Measurements from ENCODE around the gene ATP2B1.

The ATP2B1 gene

DNA sequence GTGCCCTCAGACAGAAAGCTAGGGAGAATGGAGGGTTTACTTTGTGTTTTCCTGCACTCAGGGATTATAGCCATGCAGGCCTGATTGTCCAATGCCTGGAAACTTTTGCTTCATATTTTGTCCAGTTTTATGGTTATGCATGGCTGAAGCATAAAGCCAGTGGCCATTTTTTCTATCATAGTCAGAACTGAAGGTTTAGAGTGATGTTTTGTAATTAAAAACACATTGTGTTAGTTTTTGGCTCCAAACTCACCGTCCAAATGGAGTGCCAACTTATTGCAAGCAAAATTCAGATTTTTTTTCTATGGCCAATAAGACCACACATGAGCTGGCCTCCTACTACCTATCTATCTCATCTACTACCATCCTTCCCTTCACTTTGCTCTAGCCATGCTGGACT, 40.2 kb upstream of the ATP2B1 start:
- H3K9me3 ChIP-seq (ENCODE audit: insufficient read depth, low read length): no peaks in the 10 kb centered on the region
- no peaks in the 10 kb centered on the region for H3K27me3 ChIP-seq (ENCODE audit: insufficient read depth, insufficient read length)
- no peak overlapping the region for H3K9ac ChIP-seq (ENCODE audit: insufficient read length, low read depth)
- no peak for TF ChIP-seq YY1 (IDR thresholded peaks at IDR 0.05; ENCODE audit: insufficient read depth, insufficient read length)
- no peak for TF ChIP-seq ZNF274 (IDR thresholded peaks at IDR 0.05; ENCODE audit: low read depth, low read length)
- TF ChIP-seq SUZ12 (IDR thresholded peaks at IDR 0.05; ENCODE audit: extremely low read depth, insufficient read depth, insufficient read length): no peak
- H3K4me1 ChIP-seq (ENCODE audit: insufficient read depth, insufficient read length): no peaks in the 10 kb centered on the region
- H3K36me3 ChIP-seq (ENCODE audit: insufficient read depth, insufficient read length, low read length): no peaks in the 10 kb centered on the region
- H3K4me3 ChIP-seq (ENCODE audit: insufficient read length, low read depth): no peak overlapping the region
- no peak for DNase-seq (ENCODE audit: low read depth, low spot score)

DNA sequence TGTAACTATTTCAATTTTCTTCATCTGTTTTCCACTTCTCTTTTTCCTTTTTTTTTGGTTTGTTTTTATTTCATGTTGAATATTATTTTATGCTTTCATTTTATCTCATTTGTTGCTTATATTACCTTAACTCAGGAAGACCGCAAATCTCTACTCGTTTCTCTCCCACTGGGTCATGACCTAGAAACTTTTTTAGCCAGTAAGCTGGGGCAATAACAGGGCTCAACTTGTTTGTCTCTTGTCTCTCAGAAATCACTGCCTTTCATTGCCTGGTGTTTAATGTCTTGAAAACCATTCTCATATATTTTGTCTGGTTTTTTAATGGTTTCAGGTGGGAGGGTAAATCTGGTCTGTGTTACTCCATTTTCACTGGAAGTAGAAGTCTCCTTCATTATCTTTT, 36.6 kb upstream of the ATP2B1 start:
- DNase-seq (ENCODE audit: low read depth, low spot score): no peak
- H3K36me3 ChIP-seq (ENCODE audit: insufficient read depth, insufficient read length, low read length): no peaks in the 10 kb centered on the region
- TF ChIP-seq ZNF274 (IDR thresholded peaks at IDR 0.05; ENCODE audit: low read depth, low read length) (no peak), YY1 (IDR thresholded peaks at IDR 0.05; ENCODE audit: insufficient read depth, insufficient read length) (no peak), SUZ12 (IDR thresholded peaks at IDR 0.05; ENCODE audit: extremely low read depth, insufficient read depth, insufficient read length) (no peak)
- no peaks in the 10 kb centered on the region for H3K27me3 ChIP-seq (ENCODE audit: insufficient read depth, insufficient read length)
- no peaks in the 10 kb centered on the region for H3K4me1 ChIP-seq (ENCODE audit: insufficient read depth, insufficient read length)
- no peak overlapping the region for H3K9ac ChIP-seq (ENCODE audit: insufficient read length, low read depth)
- H3K4me3 ChIP-seq (ENCODE audit: insufficient read length, low read depth): no peak overlapping the region
- H3K9me3 ChIP-seq (ENCODE audit: insufficient read depth, low read length): peaks cover 13% of the 10 kb centered on the region; the same call in 1 of the 2 replicates

DNA sequence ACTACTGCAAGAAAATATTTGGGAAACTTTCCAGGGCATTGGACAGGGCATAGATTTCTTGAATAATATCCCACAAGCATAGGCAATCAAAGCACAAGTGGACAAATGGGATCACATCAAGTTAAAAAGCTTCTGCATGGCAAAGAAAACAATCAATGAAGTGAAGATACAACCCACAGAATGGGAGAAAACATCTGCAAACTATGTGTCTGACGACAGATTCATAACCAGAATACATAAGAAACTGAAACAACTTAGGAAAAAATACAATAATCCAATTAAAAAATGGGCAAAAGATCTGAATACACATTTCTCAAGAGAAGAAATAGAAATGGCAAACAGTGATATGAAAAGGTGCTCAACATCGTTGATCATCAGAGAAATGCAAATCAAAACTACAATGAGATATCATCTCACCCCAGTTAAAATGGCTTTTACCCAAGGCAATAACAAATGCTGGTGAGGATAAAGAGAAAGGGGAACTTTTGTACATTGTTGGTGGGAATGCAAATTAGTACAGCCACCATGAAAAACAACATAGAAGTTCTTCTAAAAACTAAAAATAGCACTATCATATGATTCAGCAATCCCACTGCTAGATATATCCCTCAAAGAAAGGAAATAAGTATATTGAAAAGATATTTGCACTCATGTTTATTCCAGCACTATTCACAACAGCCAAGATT, 33.8 kb upstream of the ATP2B1 start:
- peaks cover 13% of the 10 kb centered on the region; the same call in 1 of the 2 replicates for H3K9me3 ChIP-seq (ENCODE audit: insufficient read depth, low read length)
- H3K27me3 ChIP-seq (ENCODE audit: insufficient read depth, insufficient read length): no peaks in the 10 kb centered on the region
- TF ChIP-seq SUZ12 (IDR thresholded peaks at IDR 0.05; ENCODE audit: extremely low read depth, insufficient read depth, insufficient read length) (no peak), ZNF274 (IDR thresholded peaks at IDR 0.05; ENCODE audit: low read depth, low read length) (no peak), YY1 (IDR thresholded peaks at IDR 0.05; ENCODE audit: insufficient read depth, insufficient read length) (no peak)
- DNase-seq (ENCODE audit: low read depth, low spot score): no peak
- no peak overlapping the region for H3K9ac ChIP-seq (ENCODE audit: insufficient read length, low read depth)
- no peaks in the 10 kb centered on the region for H3K36me3 ChIP-seq (ENCODE audit: insufficient read depth, insufficient read length, low read length)
- H3K4me1 ChIP-seq (ENCODE audit: insufficient read depth, insufficient read length): no peaks in the 10 kb centered on the region
- H3K4me3 ChIP-seq (ENCODE audit: insufficient read length, low read depth): no peak overlapping the region

DNA sequence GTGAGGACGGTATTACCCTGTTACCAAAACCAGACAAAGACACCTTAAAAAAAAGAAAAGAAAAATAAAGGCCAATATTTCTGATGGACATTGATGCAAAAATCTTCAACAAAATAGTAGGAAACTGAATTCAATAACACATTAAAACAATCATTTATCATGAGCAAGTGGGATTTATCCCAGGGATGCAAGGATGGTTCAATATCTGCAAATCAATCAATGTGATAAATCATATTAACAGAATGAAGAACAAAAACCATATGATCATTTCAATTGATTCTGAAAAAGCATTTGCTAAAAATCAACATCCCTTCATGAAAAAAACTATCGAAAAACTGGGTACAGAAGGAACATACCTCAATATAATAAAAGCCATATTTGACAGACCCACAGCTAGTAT, 32.3 kb upstream of the ATP2B1 start:
- TF ChIP-seq SUZ12 (IDR thresholded peaks at IDR 0.05; ENCODE audit: extremely low read depth, insufficient read depth, insufficient read length) (no peak), YY1 (IDR thresholded peaks at IDR 0.05; ENCODE audit: insufficient read depth, insufficient read length) (no peak), ZNF274 (IDR thresholded peaks at IDR 0.05; ENCODE audit: low read depth, low read length) (no peak)
- H3K4me3 ChIP-seq (ENCODE audit: insufficient read length, low read depth): no peak overlapping the region
- no peaks in the 10 kb centered on the region for H3K27me3 ChIP-seq (ENCODE audit: insufficient read depth, insufficient read length)
- no peaks in the 10 kb centered on the region for H3K36me3 ChIP-seq (ENCODE audit: insufficient read depth, insufficient read length, low read length)
- peaks cover 13% of the 10 kb centered on the region; the same call in 1 of the 2 replicates for H3K9me3 ChIP-seq (ENCODE audit: insufficient read depth, low read length)
- H3K4me1 ChIP-seq (ENCODE audit: insufficient read depth, insufficient read length): no peaks in the 10 kb centered on the region
- no peak overlapping the region for H3K9ac ChIP-seq (ENCODE audit: insufficient read length, low read depth)
- no peak for DNase-seq (ENCODE audit: low read depth, low spot score)

DNA sequence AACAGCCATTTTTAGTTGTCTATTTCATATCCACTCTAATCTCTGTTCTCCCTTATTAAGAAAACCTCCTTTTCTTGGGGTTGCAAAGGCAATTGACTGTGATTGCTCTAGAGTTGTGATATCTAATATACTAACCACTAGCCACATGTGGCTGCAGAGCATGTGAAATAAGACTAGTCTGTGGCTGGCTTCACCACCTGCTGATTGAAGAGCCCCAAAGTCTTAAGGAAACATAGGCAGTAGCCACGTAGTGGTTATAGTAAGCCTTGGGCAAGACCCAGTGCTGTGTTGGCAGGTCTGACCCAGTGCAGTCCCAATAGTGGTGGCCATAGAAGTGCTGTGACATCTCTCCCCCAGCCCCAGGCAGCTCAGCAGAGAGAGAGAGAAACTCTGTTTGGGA, 28.4 kb upstream of the ATP2B1 start:
- Histone ChIP-seq H3K36me3 (ENCODE audit: insufficient read depth, insufficient read length, low read length) (no peaks in the 10 kb centered on the region), H3K27me3 (ENCODE audit: insufficient read depth, insufficient read length) (no peaks in the 10 kb centered on the region), H3K4me1 (ENCODE audit: insufficient read depth, insufficient read length) (no peaks in the 10 kb centered on the region), H3K9me3 (ENCODE audit: insufficient read depth, low read length) (peaks cover 13% of the 10 kb centered on the region; the same call in 1 of the 2 replicates), H3K4me3 (ENCODE audit: insufficient read length, low read depth) (no peak overlapping the region), H3K9ac (ENCODE audit: insufficient read length, low read depth) (no peak overlapping the region)
- TF ChIP-seq ZNF274 (IDR thresholded peaks at IDR 0.05; ENCODE audit: low read depth, low read length): no peak
- no peak for TF ChIP-seq SUZ12 (IDR thresholded peaks at IDR 0.05; ENCODE audit: extremely low read depth, insufficient read depth, insufficient read length)
- no peak for TF ChIP-seq YY1 (IDR thresholded peaks at IDR 0.05; ENCODE audit: insufficient read depth, insufficient read length)
- no peak for DNase-seq (ENCODE audit: low read depth, low spot score)

DNA sequence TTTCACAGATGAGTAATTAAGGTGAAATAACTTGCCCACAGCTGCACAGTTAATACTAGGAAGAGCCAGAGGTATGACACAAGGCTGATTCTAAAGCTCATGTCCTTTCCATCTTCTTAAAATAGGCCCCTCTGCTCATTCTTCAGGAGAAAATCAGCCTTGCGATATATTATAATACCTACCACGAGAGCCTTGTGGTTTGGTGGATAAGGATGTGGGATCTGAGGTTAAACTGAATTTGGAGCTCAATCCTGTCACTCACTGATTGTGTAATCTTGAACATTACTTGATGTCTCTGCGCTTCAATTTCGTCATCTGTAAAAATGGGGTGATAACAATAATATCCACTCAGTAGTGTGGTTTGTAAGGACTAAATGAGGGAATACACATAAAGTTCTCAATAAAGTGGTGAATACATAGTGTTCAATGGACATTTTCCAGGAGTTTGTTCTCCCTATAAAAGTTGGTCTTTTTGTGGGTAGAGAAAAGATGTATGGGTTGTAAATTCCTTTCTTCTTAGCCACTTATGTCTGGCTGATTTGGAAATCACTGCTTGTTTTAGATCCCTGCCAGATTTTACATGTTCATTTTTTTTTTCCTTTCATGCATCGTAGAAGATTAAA, 25.1 kb upstream of the ATP2B1 start:
- H3K9ac ChIP-seq (ENCODE audit: insufficient read length, low read depth): no peak overlapping the region
- no peaks in the 10 kb centered on the region for H3K27me3 ChIP-seq (ENCODE audit: insufficient read depth, insufficient read length)
- H3K4me3 ChIP-seq (ENCODE audit: insufficient read length, low read depth): no peak overlapping the region
- no peak for TF ChIP-seq SUZ12 (IDR thresholded peaks at IDR 0.05; ENCODE audit: extremely low read depth, insufficient read depth, insufficient read length)
- no peak for TF ChIP-seq ZNF274 (IDR thresholded peaks at IDR 0.05; ENCODE audit: low read depth, low read length)
- TF ChIP-seq YY1 (IDR thresholded peaks at IDR 0.05; ENCODE audit: insufficient read depth, insufficient read length): no peak
- H3K9me3 ChIP-seq (ENCODE audit: insufficient read depth, low read length): no peaks in the 10 kb centered on the region
- no peak for DNase-seq (ENCODE audit: low read depth, low spot score)
- H3K4me1 ChIP-seq (ENCODE audit: insufficient read depth, insufficient read length): no peaks in the 10 kb centered on the region
- H3K36me3 ChIP-seq (ENCODE audit: insufficient read depth, insufficient read length, low read length): no peaks in the 10 kb centered on the region

DNA sequence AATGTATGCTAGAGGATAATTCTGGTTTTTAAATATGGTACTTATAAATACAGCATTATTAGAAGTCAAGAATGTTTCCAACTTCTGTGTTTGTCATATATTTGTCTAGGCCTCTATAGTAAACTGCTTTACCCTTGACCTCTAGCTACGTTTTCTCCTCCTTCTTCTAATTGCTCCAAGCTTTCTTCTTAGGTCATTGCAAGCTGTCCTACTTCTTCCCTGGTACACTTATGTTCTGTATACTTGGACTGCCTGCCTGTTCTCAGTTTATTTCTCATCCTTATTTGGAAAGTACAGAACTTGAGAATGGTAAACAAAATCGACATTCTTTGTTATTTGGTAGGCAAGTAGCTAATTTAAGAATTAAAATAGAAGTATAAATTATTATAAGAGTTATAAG, 23.9 kb upstream of the ATP2B1 start:
- TF ChIP-seq SUZ12 (IDR thresholded peaks at IDR 0.05; ENCODE audit: extremely low read depth, insufficient read depth, insufficient read length): no peak
- TF ChIP-seq YY1 (IDR thresholded peaks at IDR 0.05; ENCODE audit: insufficient read depth, insufficient read length): no peak
- TF ChIP-seq ZNF274 (IDR thresholded peaks at IDR 0.05; ENCODE audit: low read depth, low read length): no peak
- H3K4me3 ChIP-seq (ENCODE audit: insufficient read length, low read depth): no peak overlapping the region
- DNase-seq (ENCODE audit: low read depth, low spot score): no peak
- no peaks in the 10 kb centered on the region for H3K36me3 ChIP-seq (ENCODE audit: insufficient read depth, insufficient read length, low read length)
- H3K4me1 ChIP-seq (ENCODE audit: insufficient read depth, insufficient read length): no peaks in the 10 kb centered on the region
- H3K27me3 ChIP-seq (ENCODE audit: insufficient read depth, insufficient read length): no peaks in the 10 kb centered on the region
- H3K9ac ChIP-seq (ENCODE audit: insufficient read length, low read depth): no peak overlapping the region
- no peaks in the 10 kb centered on the region for H3K9me3 ChIP-seq (ENCODE audit: insufficient read depth, low read length)
